Measurements from ENCODE around the gene CYP2A7.
"Not testable (repeated sequence)": the region's sequence is repeated elsewhere in the genome, so short reads cannot be mapped to it uniquely, and the experiment has no call there.

The CYP2A7 gene

GRCh38 chr19:40836754-40837429 lies 45.1 kb downstream of the CYP2A7 start:
- no peak overlapping the region for H3K4me3 ChIP-seq (ENCODE audit: low read depth, low read length)
- DNase-seq (ENCODE audit: low read depth), result no peak
- no peak for TF ChIP-seq CTCF (IDR thresholded peaks at IDR 0.05; ENCODE audit: control insufficient read depth, extremely low read depth, insufficient read depth)

DNA sequence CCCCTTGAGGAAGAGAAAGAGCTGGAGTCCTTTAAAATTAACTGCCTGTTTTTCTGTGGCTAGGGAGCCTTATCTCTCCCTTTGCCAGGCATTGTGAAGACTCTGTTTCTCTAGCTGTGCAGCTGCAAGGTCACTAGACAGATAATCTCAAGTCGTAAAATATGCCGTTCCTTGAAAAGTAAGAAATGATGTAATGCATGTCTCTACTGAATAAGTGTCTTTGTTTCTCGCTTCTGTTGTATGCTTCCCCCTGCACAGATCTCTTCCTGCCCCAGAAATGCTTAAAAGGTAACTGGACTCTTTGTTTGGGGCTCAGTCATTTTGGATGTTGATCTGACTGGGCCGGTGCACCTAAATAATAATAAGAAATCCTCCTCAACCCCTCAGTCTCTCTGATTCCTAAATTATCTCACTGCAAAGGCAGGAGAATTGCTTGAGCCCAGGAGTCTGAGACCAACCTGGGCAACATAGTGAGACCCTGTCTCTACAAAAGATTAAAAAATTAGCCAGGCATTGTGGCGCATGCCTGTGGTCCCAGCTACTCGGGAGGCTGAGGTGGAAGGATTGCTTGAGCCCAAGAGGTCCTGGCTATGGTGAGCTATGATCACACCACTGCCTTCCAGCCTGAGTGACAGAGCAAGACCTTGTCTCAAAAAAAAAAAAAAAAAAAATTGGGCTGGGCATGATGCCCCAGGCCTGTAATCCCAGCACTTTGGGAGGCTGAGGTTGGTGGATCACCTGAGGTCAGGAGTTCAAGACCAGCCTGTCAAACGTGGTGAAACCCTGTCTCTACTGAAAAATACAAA lies 48.1 kb downstream of the CYP2A7 start:
- H3K4me3 ChIP-seq (ENCODE audit: low read depth, low read length); DNase-seq (ENCODE audit: low read depth): not testable (repeated sequence)

DNA sequence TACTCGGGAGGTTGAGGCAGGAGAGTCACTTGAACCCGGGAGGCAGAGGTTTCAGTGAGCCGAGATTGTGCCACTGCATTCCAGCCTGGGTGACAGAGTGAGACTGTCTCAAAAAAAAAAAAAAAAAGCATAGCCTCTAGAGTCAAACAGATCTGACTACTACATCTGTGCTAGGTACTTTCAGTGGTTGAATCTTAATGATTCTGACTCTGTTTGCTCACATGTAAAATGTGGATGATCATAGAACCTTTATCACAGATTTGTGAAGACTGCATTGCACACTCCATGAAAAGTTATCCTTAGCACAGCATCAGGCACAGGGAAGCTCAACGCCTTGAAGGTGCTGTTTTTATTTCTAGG lies 49.6 kb downstream of the CYP2A7 start:
- DNase-seq (ENCODE audit: low read depth); H3K4me3 ChIP-seq (ENCODE audit: low read depth, low read length): not testable (repeated sequence)

DNA sequence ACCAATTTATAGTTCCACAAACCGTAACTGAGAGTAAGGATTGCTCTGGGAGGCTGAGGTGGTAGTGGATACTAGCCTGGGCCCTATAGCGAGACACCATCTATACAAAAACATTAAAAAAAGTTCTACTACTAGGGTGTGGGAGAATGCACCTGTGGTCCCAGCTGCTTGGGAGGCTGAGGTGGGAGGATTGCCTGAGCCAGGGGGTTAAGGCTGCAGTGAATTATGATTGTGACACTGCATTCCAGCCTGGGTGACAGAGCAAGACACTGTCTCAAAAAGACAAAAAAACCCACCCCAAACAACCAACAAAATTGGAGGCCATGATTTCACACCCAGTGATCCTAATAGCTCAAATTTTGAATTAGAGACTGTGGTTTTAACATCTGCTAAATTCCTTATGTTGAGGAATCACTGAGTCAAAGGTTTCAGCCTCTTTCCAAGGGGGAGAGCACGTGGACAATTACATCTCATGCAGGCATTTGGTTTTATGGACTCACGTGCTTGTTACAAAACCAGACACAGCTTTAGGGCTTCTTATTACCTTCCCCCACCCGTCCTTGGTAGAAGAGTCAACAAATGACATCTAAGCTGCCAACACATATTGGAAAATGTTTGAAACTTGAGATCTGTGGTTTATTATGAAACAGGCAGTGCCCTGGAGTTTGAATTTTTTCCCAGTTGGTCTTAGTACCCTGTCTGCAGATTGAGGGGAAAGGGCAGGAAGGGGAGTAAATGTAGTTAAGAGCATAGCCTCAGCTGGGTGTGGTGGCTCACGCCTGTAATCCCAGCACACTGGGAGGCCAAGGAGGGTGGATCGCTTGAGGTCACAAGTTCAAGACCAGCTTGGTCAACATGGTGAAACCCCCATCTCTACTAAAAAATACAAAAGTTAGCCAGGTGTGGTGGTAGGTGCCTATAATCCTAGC lies 50.3 kb downstream of the CYP2A7 start:
- DNase-seq (ENCODE audit: low read depth), result peak; percentile 75
- no peak overlapping the region for H3K4me3 ChIP-seq (ENCODE audit: low read depth, low read length)
- TF ChIP-seq CTCF (IDR thresholded peaks at IDR 0.05; ENCODE audit: control insufficient read depth, extremely low read depth, insufficient read depth), result no peak

- not testable (repeated sequence) for DNase-seq (ENCODE audit: low read depth); H3K4me3 ChIP-seq (ENCODE audit: low read depth, low read length)
These were observed 51.3 kb downstream of the CYP2A7 start for GRCh38 chr19:40830741-40831140.

- no peak for TF ChIP-seq CTCF (IDR thresholded peaks at IDR 0.05; ENCODE audit: control insufficient read depth, extremely low read depth, insufficient read depth)
- no peak overlapping the region for H3K4me3 ChIP-seq (ENCODE audit: low read depth, low read length)
- no peak for DNase-seq (ENCODE audit: low read depth)
These were observed 52.8 kb downstream of the CYP2A7 start for GRCh38 chr19:40829205-40829604.

- no peak overlapping the region for H3K4me3 ChIP-seq (ENCODE audit: low read depth, low read length)
- TF ChIP-seq CTCF (IDR thresholded peaks at IDR 0.05; ENCODE audit: control insufficient read depth, extremely low read depth, insufficient read depth), result no peak
- DNase-seq (ENCODE audit: low read depth), result no peak
These were observed 54.4 kb downstream of the CYP2A7 start for GRCh38 chr19:40827386-40828247.

DNA sequence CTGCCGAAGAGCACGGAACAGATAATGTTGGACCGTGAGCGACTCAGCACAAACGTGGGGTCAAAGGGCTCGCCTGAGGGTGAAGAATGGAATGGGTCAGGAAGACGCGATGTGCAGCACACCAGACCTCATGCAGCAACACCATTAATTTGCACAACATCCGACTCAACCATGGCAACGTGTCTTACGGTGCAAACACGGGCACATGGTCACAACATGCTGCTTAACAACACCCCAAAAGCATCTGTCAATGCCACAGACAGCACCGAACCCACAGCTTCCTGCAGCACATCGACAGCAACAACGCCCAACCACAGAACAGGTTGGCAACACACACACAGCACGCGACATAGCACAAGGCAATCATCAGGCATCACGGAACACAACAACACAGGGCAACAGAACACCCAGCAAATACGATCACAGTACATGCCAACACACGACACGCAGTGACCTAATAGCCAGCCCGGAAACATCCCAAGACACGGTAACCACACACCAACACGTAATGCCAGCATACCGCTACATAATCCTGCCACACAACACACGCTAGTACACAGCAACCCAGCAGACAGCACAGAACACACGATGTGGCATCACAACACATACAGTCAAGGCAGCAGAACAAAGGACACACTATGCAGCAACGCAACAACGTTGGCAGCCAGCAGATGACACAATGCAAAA lies 55.2 kb downstream of the CYP2A7 start:
- DNase-seq (ENCODE audit: low read depth); H3K4me3 ChIP-seq (ENCODE audit: low read depth, low read length): not testable (repeated sequence)

- H3K4me3 ChIP-seq (ENCODE audit: low read depth, low read length); DNase-seq (ENCODE audit: low read depth): not testable (repeated sequence)
These were observed 55.7 kb downstream of the CYP2A7 start for GRCh38 chr19:40826312-40826698.

GRCh38 chr19:40825460-40826095 lies 56.5 kb downstream of the CYP2A7 start:
- not testable (repeated sequence) for H3K4me3 ChIP-seq (ENCODE audit: low read depth, low read length); DNase-seq (ENCODE audit: low read depth)
